ENCODE measurements around the gene ZFYVE9. TPM values are rescaled to one million over a fixed set of nuclear protein-coding genes. Genes with fewer than 3 reads are reported as not detected.

ZFYVE9 gene
- total RNA-seq, 6 experiments from 2014 or later: 15.4 to 18.9 (median 17.4) TPM

- Mint-ChIP-seq H3K27ac (no peak overlapping the region), H3K27me3 (ENCODE audit: insufficient read depth) (no peaks in the 10 kb centered on the region), H3K4me3 (no peak overlapping the region), H3K4me1 (ENCODE audit: low read depth) (peaks cover 50% of the 10 kb centered on the region), H3K9me3 (no peaks in the 10 kb centered on the region; the same call in 1 of the 2 replicates), H3K36me3 (ENCODE audit: low read depth) (0 out of 2 replicates have a peak, but pooled peaks cover 10% of the 10 kb centered on the region)
- TF ChIP-seq CTCF (IDR thresholded peaks at IDR 0.05): no peak
- no peak for DNase-seq
Measured at GRCh38 chr1:52190500-52191252, 48.8 kb downstream of the ZFYVE9 start.

- Mint-ChIP-seq H3K4me3 (no peak overlapping the region), H3K4me1 (ENCODE audit: low read depth) (peaks cover 45% of the 10 kb centered on the region), H3K36me3 (ENCODE audit: low read depth) (0 out of 2 replicates have a peak, but pooled peaks cover 5% of the 10 kb centered on the region), H3K9me3 (no peaks in the 10 kb centered on the region; the same call in 1 of the 2 replicates), H3K27ac (no peak overlapping the region), H3K27me3 (ENCODE audit: insufficient read depth) (no peaks in the 10 kb centered on the region)
- DNase-seq: no peak
- TF ChIP-seq CTCF (IDR thresholded peaks at IDR 0.05): no peak
Measured at GRCh38 chr1:52191395-52191965, 49.6 kb downstream of the ZFYVE9 start.

GRCh38 chr1:52192024-52192423 lies 50.1 kb downstream of the ZFYVE9 start:
- no peaks in the 10 kb centered on the region for H3K27me3 Mint-ChIP-seq (ENCODE audit: insufficient read depth)
- H3K36me3 Mint-ChIP-seq (ENCODE audit: low read depth): no peaks in the 10 kb centered on the region
- H3K4me3 Mint-ChIP-seq: no peak overlapping the region
- DNase-seq: no peak
- H3K4me1 Mint-ChIP-seq (ENCODE audit: low read depth): peaks cover 40% of the 10 kb centered on the region
- H3K9me3 Mint-ChIP-seq: no peaks in the 10 kb centered on the region
- TF ChIP-seq CTCF (IDR thresholded peaks at IDR 0.05): no peak
- no peak overlapping the region for H3K27ac Mint-ChIP-seq

GRCh38 chr1:52192436-52192835 lies 50.5 kb downstream of the ZFYVE9 start:
- no peaks in the 10 kb centered on the region for H3K36me3 Mint-ChIP-seq (ENCODE audit: low read depth)
- TF ChIP-seq CTCF (IDR thresholded peaks at IDR 0.05): no peak
- peaks cover 40% of the 10 kb centered on the region for H3K4me1 Mint-ChIP-seq (ENCODE audit: low read depth)
- no peak for DNase-seq
- H3K27ac Mint-ChIP-seq: no peak overlapping the region
- H3K4me3 Mint-ChIP-seq: no peak overlapping the region
- H3K9me3 Mint-ChIP-seq: no peaks in the 10 kb centered on the region
- no peaks in the 10 kb centered on the region for H3K27me3 Mint-ChIP-seq (ENCODE audit: insufficient read depth)

GRCh38 chr1:52193985-52194384 lies 52.1 kb downstream of the ZFYVE9 start:
- Mint-ChIP-seq H3K4me1 (ENCODE audit: low read depth) (peaks cover 40% of the 10 kb centered on the region), H3K4me3 (no peak overlapping the region), H3K9me3 (no peaks in the 10 kb centered on the region), H3K27me3 (ENCODE audit: insufficient read depth) (no peaks in the 10 kb centered on the region), H3K27ac (no peak overlapping the region), H3K36me3 (ENCODE audit: low read depth) (0 out of 2 replicates have a peak, but pooled peaks cover 4% of the 10 kb centered on the region)
- DNase-seq: no peak
- TF ChIP-seq CTCF (IDR thresholded peaks at IDR 0.05): no peak
